Lower lobe of right lung (tissue), 2 donors: ENCODE results near the gene ABR. TPM values are rescaled to one million over a fixed set of nuclear protein-coding genes. Genes with fewer than 3 reads are reported as not detected.
A peak's percentile ranks its signal among the peaks of the same experiment; 100 is the strongest.

Source experiments
- ATAC-seq, 2 donors: fragments of 200-7000 bp; cut with Tn5 transposase; one replicate each; pipeline ENCODE4 v1.9.1; 2020 to 2022; ENCODE audit warnings: mild to moderate bottlenecking in 2 of 2, moderate library complexity in 2 of 2
- DNase-seq: peaks from one replicate; pipeline ENCODE4 v3.0.0-alpha.2; 2020
- H3K27ac ChIP-seq: fragments of 200-600 bp; one replicate; pipeline ENCODE4 v1.8.0; 2022
- H3K27me3 ChIP-seq: fragments of 200-600 bp; one replicate; pipeline ENCODE4 v1.8.0; 2022; ENCODE audit warnings: low read depth
- H3K36me3 ChIP-seq: fragments of 200-600 bp; one replicate; pipeline ENCODE4 v1.8.0; 2022; ENCODE audit warnings: mild to moderate bottlenecking
- H3K4me1 ChIP-seq: fragments of 200-600 bp; one replicate; pipeline ENCODE4 v1.8.0; 2022
- H3K4me3 ChIP-seq: fragments of 200-600 bp; one replicate; pipeline ENCODE4 v1.8.0; 2022; ENCODE audit warnings: mild to moderate bottlenecking
- H3K9me3 ChIP-seq: fragments of 200-600 bp; one replicate; pipeline ENCODE4 v1.8.0; 2022
- CTCF ChIP-seq: fragments of 200-600 bp; IDR thresholded peaks from one replicate; pipeline ENCODE4 v1.8.0; 2022; ENCODE audit warnings: antibody characterized with exemption, mild to moderate bottlenecking
- intact Hi-C: fragments of 100-400 bp; cut with DNase I; formaldehyde crosslinking; loops from one replicate; pipeline ENCODE4 v1.11.0; 2022
- total RNA-seq: library from RNA; stranded (reverse); fragmentation: NEBNext Ultra II Directional; extraction: Animal tissue kit (Norgen Biotek cat#: 25700); gene quantifications from one replicate; pipeline ENCODE4 v1.2.1, GENCODE V29; 2021
- donor health status: DM: no; HTN: yes; CAD: no; lungs with severe emphysema.

Gene ABR
- total RNA-seq, 1 donor from 2014 or later: 212 TPM

DNA sequence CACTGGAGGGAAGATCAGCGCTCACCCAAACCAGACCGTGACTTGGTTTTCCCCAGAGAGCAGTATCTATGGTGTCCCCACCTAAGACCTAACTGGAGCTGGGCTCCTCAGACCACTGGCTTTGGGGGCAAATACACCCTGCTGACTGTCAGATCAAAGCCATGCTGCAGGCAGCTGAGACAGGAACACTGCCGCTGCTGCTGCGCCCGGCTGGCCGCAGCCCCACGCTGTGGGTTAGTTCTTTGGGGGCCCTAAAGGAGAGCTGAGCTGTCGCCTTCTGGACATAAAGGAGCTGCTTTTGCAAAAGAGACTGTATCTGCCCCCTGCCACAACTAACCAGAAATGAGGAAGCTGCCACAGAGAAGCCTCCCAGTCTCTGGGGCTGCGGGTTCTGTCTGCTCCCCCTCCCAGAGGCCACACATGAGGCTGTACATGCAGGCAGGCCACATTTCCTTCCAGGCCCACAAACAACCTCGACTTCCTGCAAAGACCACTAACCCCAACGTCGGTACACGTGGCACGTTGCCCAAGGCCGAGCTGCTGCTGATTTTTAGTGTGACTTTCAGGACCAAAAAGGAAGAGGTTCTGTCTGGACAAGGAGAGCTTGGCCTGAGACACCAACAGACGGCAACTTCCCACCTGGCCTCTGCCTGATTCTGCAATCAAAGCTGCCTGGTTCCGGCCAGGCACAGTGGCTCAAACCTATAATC is 18.2 kb upstream of the ABR start:
- no peaks in the 10 kb centered on the region for H3K36me3 ChIP-seq
- no peak overlapping the region for H3K4me3 ChIP-seq
- intact Hi-C loops: no loop called here
- H3K27me3 ChIP-seq: no peaks in the 10 kb centered on the region
- H3K9me3 ChIP-seq: no peaks in the 10 kb centered on the region
- ATAC-seq (peak; percentile 78 to 92), DNase-seq (peak; percentile 92)
- H3K4me1 ChIP-seq: peaks cover 40% of the 10 kb centered on the region
- H3K27ac ChIP-seq: peak overlapping the region; percentile 76
- TF ChIP-seq CTCF: no peak

GRCh38 chr17:1197379-1197778 is 17.6 kb upstream of the ABR start:
- H3K27me3 ChIP-seq: no peaks in the 10 kb centered on the region
- no peak overlapping the region for H3K4me3 ChIP-seq
- ATAC-seq: peak; percentile 59 to 67
- H3K27ac ChIP-seq: peak overlapping the region; percentile 76
- TF ChIP-seq CTCF: no peak
- peaks cover 40% of the 10 kb centered on the region for H3K4me1 ChIP-seq
- DNase-seq: peak; percentile 57
- H3K36me3 ChIP-seq: no peaks in the 10 kb centered on the region
- no peaks in the 10 kb centered on the region for H3K9me3 ChIP-seq
- intact Hi-C loops: no loop called here

DNA sequence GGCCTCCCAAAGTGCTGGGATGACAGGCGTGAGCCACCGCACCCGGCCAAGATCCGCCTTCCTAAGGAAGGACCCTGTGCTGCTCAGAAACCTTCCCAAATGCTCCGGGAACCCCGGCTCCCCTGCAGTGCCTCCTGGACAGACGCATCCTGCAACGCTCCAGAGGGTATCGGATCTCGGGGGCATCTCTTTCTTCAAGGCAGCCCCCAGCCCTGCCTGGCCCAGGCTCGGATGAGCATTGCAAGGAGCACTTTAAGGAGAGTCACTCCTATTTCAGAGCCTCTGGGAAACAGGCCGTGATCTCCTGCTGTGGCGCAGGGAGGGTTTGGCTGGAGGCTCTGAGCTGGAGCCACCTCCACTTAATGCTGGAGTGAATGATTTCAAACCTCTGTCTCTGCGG is 17.2 kb upstream of the ABR start:
- no peak for TF ChIP-seq CTCF
- intact Hi-C loops: no loop called here
- ATAC-seq (no peak), DNase-seq (no peak)
- no peaks in the 10 kb centered on the region for H3K36me3 ChIP-seq
- H3K27ac ChIP-seq: peak overlapping the region; percentile 76
- H3K27me3 ChIP-seq: no peaks in the 10 kb centered on the region
- H3K4me1 ChIP-seq: peaks cover 40% of the 10 kb centered on the region
- no peak overlapping the region for H3K4me3 ChIP-seq
- no peaks in the 10 kb centered on the region for H3K9me3 ChIP-seq

DNA sequence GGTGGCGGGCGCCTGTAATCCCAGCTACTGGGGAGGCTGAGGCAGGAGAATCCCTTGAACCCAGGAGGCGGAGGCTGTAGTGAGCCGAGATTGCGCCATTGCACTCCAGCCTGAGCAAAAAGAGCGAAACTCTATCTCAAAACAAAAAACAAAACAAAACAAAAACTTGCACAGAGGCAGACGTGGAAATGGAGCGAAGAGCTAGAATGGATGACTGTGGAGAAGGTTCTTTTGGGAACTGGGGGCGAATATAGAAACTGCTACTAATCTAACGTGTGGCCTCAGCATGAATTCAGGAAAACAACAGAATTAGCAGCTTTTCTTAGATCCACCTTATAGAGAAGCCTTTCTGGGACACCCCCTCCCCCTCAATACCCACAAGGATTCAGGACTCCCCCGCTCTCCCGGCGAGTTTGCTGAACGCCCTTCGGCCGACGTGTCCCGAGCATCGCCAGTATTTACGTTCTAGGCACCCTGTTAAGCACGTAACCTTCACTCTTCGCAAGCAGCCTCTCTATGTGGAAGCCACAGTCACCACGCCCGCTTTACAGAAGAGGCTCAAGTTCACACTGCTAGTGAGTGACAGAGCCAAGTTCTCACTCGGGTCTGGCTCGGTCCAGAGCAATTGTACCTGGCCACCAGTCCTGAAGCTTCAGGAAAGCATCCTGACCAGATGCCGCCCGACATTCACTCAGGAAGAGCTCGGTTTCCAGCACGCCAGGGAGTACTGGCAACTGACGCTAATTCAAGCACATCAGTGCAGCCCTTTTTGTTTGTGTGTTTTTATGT is 13.3 kb upstream of the ABR start:
- no peak for TF ChIP-seq CTCF
- intact Hi-C loops: no loop called here

DNA sequence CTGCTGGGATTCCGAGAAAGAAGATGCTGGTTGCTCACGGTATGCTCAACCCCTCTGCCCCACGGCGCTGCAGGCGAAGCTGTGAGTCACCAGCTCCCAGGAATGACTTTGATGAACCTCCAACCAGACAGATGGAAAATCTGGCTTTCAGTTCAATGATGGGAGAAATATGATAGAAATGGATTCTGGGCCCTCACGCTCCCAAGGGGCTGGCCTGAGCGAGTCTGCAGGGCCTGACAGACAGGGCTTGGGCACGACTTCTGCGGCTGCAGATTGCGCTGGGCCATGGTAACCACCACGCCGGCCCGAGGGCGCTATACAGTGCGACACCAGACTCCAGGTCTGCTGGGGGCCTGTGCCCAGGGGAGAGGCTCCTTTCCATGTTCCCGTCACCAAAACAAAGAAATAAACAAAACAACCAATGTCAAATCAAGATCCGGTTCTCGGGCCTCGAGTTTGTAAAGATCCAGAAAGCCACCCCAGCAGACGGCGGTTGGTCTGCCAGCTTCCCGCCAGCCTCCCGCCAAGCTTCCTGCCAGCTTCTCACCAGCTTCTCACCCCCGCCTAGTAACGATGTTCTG is 11.1 kb upstream of the ABR start:
- no peak overlapping the region for H3K4me3 ChIP-seq
- ATAC-seq (no peak), DNase-seq (no peak)
- intact Hi-C loops: no loop called here
- TF ChIP-seq CTCF: no peak
- peaks cover 49% of the 10 kb centered on the region for H3K4me1 ChIP-seq
- H3K27ac ChIP-seq: no peak overlapping the region
- no peaks in the 10 kb centered on the region for H3K36me3 ChIP-seq
- H3K9me3 ChIP-seq: no peaks in the 10 kb centered on the region
- no peaks in the 10 kb centered on the region for H3K27me3 ChIP-seq

More for the DNA sequence above, 13.3 kb upstream of the ABR start:
- no peaks in the 10 kb centered on the region for H3K9me3 ChIP-seq
- no peak overlapping the region for H3K4me3 ChIP-seq
- no peaks in the 10 kb centered on the region for H3K36me3 ChIP-seq
- H3K27me3 ChIP-seq: no peaks in the 10 kb centered on the region
- ATAC-seq: no peak
- no peak overlapping the region for H3K27ac ChIP-seq
- H3K4me1 ChIP-seq: peaks cover 40% of the 10 kb centered on the region
- DNase-seq: peak; percentile 46
